Neural progenitor cell (in vitro differentiated cells): ENCODE results near the gene RAD23B.

Experiments
- EZH2 ChIP-seq: fragments of 200-600 bp; sonication (generic); IDR thresholded peaks from 2 replicates; pipeline ENCODE4 v1.6.1; 2017; ENCODE audit warnings: antibody characterized with exemption, mild to moderate bottlenecking, moderate library complexity
- EZH2phosphoT487 ChIP-seq: fragments of 200-600 bp; sonication (generic); IDR thresholded peaks from 2 replicates; pipeline ENCODE4 v1.6.1; 2017; ENCODE audit warnings: antibody characterized with exemption
- TF ChIP-seq, protein P1 (sequence below): fragments of 200-600 bp; sonication (generic); IDR thresholded peaks from 2 replicates; pipeline ENCODE4 v1.5.1; 2017; ENCODE audit warnings: antibody characterized with exemption, mild to moderate bottlenecking

DNA sequence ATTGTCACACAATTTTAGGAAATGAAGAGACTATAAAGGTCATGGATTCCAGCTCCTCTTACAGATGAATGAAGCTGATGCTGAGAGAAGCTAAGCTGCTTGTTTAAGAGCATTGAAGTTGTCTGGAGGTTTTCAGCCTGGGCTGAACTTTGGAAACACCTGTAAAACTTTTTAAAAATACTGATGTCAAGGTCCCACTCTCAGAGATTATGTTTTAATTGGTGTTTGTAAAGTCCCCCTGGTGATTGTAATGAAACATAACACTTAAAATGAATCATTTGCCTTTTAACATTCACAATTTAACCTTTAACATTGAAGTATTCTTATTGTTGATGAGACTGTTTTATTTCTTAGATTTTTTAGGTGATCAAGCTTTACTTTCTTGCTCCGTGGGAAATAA lies 16.4 kb downstream of the RAD23B start:
- TF ChIP-seq, protein P1, sequence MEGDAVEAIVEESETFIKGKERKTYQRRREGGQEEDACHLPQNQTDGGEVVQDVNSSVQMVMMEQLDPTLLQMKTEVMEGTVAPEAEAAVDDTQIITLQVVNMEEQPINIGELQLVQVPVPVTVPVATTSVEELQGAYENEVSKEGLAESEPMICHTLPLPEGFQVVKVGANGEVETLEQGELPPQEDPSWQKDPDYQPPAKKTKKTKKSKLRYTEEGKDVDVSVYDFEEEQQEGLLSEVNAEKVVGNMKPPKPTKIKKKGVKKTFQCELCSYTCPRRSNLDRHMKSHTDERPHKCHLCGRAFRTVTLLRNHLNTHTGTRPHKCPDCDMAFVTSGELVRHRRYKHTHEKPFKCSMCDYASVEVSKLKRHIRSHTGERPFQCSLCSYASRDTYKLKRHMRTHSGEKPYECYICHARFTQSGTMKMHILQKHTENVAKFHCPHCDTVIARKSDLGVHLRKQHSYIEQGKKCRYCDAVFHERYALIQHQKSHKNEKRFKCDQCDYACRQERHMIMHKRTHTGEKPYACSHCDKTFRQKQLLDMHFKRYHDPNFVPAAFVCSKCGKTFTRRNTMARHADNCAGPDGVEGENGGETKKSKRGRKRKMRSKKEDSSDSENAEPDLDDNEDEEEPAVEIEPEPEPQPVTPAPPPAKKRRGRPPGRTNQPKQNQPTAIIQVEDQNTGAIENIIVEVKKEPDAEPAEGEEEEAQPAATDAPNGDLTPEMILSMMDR, result no peak
- no peak for TF ChIP-seq EZH2phosphoT487
- TF ChIP-seq EZH2, result no peak
